ENCODE measurements around the gene RPL41. TPM values are rescaled to one million over a fixed set of nuclear protein-coding genes. Genes with fewer than 3 reads are reported as not detected.
A peak's percentile ranks its signal among the peaks of the same experiment; 100 is the strongest.

RPL41 gene
- total RNA-seq, 6 experiments from 2014 or later = 2,722 to 3,464 (median 3,292) TPM

DNA sequence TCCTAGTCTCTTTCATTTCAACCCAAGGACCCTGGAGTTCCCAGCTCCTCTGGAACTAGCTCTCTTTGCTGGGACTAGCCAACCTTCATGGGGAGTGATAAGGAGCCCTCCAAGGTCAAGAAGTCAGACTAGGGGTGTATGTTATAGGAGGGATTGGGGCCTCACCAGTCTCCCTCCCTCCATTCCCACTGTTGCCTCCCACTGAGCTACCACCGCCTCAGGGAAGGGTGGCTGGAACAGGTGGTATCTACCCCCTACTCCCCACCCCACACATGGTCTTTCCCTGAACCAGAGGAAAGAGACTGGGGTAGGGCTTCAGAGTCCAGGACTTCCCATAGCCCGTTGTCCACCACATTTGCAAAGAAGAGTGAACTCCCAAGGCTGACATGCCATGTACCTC lies 34.1 kb upstream of the RPL41 start:
- H3K4me1 Mint-ChIP-seq (ENCODE audit: low read depth) = peaks cover 7% of the 10 kb centered on the region
- no peaks in the 10 kb centered on the region for H3K9me3 Mint-ChIP-seq
- H3K27ac Mint-ChIP-seq = no peak overlapping the region
- peaks cover 17% of the 10 kb centered on the region for H3K27me3 Mint-ChIP-seq (ENCODE audit: insufficient read depth)
- no peaks in the 10 kb centered on the region for H3K36me3 Mint-ChIP-seq (ENCODE audit: low read depth)
- no peak overlapping the region for H3K4me3 Mint-ChIP-seq
- TF ChIP-seq, protein P1, sequence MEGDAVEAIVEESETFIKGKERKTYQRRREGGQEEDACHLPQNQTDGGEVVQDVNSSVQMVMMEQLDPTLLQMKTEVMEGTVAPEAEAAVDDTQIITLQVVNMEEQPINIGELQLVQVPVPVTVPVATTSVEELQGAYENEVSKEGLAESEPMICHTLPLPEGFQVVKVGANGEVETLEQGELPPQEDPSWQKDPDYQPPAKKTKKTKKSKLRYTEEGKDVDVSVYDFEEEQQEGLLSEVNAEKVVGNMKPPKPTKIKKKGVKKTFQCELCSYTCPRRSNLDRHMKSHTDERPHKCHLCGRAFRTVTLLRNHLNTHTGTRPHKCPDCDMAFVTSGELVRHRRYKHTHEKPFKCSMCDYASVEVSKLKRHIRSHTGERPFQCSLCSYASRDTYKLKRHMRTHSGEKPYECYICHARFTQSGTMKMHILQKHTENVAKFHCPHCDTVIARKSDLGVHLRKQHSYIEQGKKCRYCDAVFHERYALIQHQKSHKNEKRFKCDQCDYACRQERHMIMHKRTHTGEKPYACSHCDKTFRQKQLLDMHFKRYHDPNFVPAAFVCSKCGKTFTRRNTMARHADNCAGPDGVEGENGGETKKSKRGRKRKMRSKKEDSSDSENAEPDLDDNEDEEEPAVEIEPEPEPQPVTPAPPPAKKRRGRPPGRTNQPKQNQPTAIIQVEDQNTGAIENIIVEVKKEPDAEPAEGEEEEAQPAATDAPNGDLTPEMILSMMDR (IDR thresholded peaks at IDR 0.05) = no peak
- DNase-seq = no peak

DNA sequence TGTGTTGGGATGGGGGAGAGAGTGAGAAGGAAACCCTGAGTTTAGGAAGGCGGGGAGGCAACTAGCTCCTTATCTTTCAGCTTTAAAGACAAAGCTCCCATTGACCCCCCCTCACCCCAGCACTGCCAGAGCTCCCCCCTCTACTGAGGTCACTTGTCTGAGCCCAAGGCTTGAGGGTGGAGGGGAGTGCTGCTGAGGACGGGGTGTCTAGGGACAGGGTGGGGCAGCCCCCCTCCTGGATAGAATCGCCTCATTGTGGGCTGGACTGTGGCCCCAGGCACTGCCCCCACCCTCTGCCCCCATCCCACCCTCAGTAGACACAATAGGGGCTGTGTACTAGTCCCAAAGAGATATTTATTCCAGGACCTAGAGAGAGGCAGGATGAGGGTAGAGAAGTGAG lies 33.5 kb upstream of the RPL41 start:
- peaks cover 7% of the 10 kb centered on the region for H3K4me1 Mint-ChIP-seq (ENCODE audit: low read depth)
- DNase-seq = no peak
- no peak overlapping the region for H3K27ac Mint-ChIP-seq
- no peak overlapping the region for H3K4me3 Mint-ChIP-seq
- H3K36me3 Mint-ChIP-seq (ENCODE audit: low read depth) = no peaks in the 10 kb centered on the region
- H3K9me3 Mint-ChIP-seq = no peaks in the 10 kb centered on the region
- TF ChIP-seq, protein P1 (IDR thresholded peaks at IDR 0.05) = no peak
- peaks cover 21% of the 10 kb centered on the region for H3K27me3 Mint-ChIP-seq (ENCODE audit: insufficient read depth)

DNA sequence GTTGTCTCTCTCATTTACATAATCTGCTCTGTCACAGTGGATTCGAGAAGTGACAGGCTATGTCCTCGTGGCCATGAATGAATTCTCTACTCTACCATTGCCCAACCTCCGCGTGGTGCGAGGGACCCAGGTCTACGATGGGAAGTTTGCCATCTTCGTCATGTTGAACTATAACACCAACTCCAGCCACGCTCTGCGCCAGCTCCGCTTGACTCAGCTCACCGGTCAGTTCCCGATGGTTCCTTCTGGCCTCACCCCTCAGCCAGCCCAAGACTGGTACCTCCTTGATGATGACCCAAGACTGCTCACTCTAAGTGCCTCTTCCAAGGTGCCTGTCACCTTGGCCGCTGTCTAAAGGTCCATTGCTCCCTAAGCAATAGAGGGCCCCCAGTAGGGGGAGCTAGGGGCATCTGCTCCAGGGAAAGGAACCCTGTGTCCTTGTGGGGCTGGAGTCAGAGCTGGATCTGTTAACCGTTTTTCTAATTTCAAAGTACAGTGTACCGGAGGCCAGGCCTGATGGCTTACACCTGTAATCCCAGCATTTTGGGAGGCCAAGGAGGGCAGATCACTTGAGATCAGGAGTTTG lies 31.4 kb upstream of the RPL41 start:
- DNase-seq = no peak
- Mint-ChIP-seq H3K36me3 (ENCODE audit: low read depth) (no peaks in the 10 kb centered on the region), H3K27ac (no peak overlapping the region), H3K27me3 (ENCODE audit: insufficient read depth) (peaks cover 21% of the 10 kb centered on the region), H3K4me1 (ENCODE audit: low read depth) (no peaks in the 10 kb centered on the region; the same call in 1 of the 2 replicates), H3K9me3 (no peaks in the 10 kb centered on the region), H3K4me3 (no peak overlapping the region)
- TF ChIP-seq, protein P1 (IDR thresholded peaks at IDR 0.05) = peak; percentile 68

DNA sequence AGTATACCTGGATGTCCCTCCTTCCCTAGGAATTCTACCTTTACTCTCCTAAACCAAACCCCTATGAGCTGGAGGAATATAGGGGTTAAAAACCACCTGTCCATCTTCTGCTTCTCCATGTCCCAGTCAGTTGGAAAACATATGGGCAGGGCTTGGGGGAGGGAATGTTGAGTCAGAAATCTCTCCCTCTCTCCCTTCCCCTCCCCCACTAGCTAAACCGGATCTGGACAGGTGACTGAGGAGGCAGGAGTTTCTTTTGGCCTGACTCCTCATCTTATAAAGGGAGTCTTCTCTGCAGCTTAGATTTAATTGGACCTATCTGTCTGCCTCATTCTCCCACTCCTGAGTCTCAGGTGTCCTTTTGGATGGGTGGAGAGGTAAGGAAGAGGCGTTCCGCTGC lies 30.3 kb upstream of the RPL41 start:
- DNase-seq = no peak
- Mint-ChIP-seq H3K9me3 (no peaks in the 10 kb centered on the region), H3K4me3 (no peak overlapping the region), H3K36me3 (ENCODE audit: low read depth) (no peaks in the 10 kb centered on the region), H3K27me3 (ENCODE audit: insufficient read depth) (peaks cover 19% of the 10 kb centered on the region), H3K4me1 (ENCODE audit: low read depth) (no peaks in the 10 kb centered on the region), H3K27ac (no peak overlapping the region)
- TF ChIP-seq, protein P1 (IDR thresholded peaks at IDR 0.05) = no peak

DNA sequence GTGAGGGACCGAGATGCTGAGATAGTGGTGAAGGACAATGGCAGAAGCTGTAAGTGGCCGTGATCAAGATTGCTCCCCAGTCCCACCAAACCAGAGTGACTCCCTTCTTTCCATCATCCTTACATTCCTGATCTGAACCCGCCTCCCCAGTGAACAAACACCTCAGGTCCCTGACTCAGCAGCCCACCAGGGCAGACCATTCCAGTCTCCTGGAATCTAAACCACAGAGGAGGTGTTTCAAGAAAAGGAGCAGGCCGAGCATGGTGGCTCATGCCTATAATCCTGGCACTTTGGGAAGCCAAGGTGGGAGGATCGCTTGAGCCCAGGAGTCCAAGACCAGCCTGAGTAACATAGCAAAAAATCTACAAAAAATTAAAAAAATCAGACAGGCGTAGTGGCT lies 29.8 kb upstream of the RPL41 start:
- Mint-ChIP-seq H3K4me3 (no peak overlapping the region), H3K27me3 (ENCODE audit: insufficient read depth) (peaks cover 15% of the 10 kb centered on the region), H3K4me1 (ENCODE audit: low read depth) (no peaks in the 10 kb centered on the region), H3K27ac (no peak overlapping the region), H3K36me3 (ENCODE audit: low read depth) (no peaks in the 10 kb centered on the region), H3K9me3 (no peaks in the 10 kb centered on the region)
- no peak for DNase-seq
- TF ChIP-seq, protein P1 (IDR thresholded peaks at IDR 0.05) = no peak

DNA sequence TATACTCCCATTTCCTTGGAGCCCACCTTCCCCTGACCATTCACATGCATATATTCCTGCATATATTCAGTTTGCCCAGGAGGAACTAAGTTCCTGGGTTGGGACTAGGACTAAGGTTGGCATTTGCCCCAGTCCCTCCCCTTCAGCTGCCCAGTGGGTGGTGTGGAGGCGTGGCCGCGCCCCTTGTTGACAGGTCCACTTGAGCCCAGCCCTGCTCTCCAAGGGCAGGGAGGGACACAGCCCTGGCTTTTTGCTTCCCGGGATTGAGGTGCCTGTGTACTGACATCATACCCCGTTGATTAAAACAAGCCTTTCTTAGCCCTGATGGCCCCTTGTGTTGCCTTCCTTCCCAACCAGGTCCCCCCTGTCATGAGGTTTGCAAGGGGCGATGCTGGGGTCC lies 29.2 kb upstream of the RPL41 start:
- peaks cover 10% of the 10 kb centered on the region for H3K27me3 Mint-ChIP-seq (ENCODE audit: insufficient read depth)
- H3K9me3 Mint-ChIP-seq = no peaks in the 10 kb centered on the region
- H3K36me3 Mint-ChIP-seq (ENCODE audit: low read depth) = no peaks in the 10 kb centered on the region
- DNase-seq = no peak
- H3K27ac Mint-ChIP-seq = no peak overlapping the region
- TF ChIP-seq, protein P1 (IDR thresholded peaks at IDR 0.05) = no peak
- H3K4me1 Mint-ChIP-seq (ENCODE audit: low read depth) = no peaks in the 10 kb centered on the region
- no peak overlapping the region for H3K4me3 Mint-ChIP-seq

Data from HFFc6 (cell line).